HepG2 (cell line): Measurements from ENCODE around the gene NUFIP1. TPM values are rescaled to one million over a fixed set of nuclear protein-coding genes. Genes with fewer than 3 reads are reported as not detected.

Experiments
- ATAC-seq: fragments of 200-7000 bp; cut with Tn5 transposase; 3 replicates; pipeline ENCODE4 v1.9.1; 2020; ENCODE audit warnings: mild to moderate bottlenecking, moderate library complexity
- BruUV-seq: library from RNA; stranded (reverse); fragments of 400-500 nt; replicated peaks from 2 replicates; lab custom pipeline; 2021; lab: Mats Ljungman, UMichigan
- CTCF ChIA-PET: fragments of 300-600 bp; formaldehyde crosslinking; extraction: SDS; loops from one replicate; lab custom pipeline; 2021; ENCODE audit warnings: low total read pairs, inconsistent platforms, low intra/inter-chr PET ratio; lab: Yijun Ruan, JAX
- POLR2A ChIA-PET: fragments of 350-600 bp; sonication (Branson Sonifier 250); formaldehyde crosslinking; loops from one replicate; lab custom pipeline; 2020; ENCODE audit warnings: antibody characterized with exemption, inconsistent platforms; lab: Yijun Ruan, JAX
- DNase-seq: peaks from one replicate; pipeline ENCODE4 v3.0.0-alpha.2; 2015; ENCODE audit warnings: low spot score
- FAIRE-seq: peaks from 3 replicates; lab custom pipeline; 2011; peaks lifted over from hg19 to GRCh38; lab: Jason Lieb, UNC
- H2AFZ ChIP-seq: one replicate; pipeline ENCODE4 v1.6.1; 2011; ENCODE audit warnings: low read length, inconsistent platforms
- H3K27ac ChIP-seq: fragments of 300-600 bp; 3 replicates; pipeline ENCODE4 v1.8.0; 2011; ENCODE audit warnings: mixed run types, mild to moderate bottlenecking, mixed read lengths, low read length, inconsistent platforms; ENCODE audit not compliant: insufficient read depth; ENCODE audit errors: extremely low read length
- H3K27me3 ChIP-seq, 2 experiments: fragments of 200-600 bp in 1 of 2; 2 replicates in 1 of 2; 3 replicates in 1 of 2; pipeline versions ENCODE4 v1.6.0 to v1.8.0; 2011; ENCODE audit warnings: low read length in 2 of 2, mild to moderate bottlenecking in 2 of 2, moderate library complexity in 2 of 2, inconsistent platforms in 1 of 2; ENCODE audit not compliant: insufficient read depth in 2 of 2, control insufficient read depth in 1 of 2
- H3K36me3 ChIP-seq, 2 experiments: fragments of 200-600 bp in 1 of 2; replicated peaks in 1 of 2; 2 replicates in 1 of 2; 3 replicates in 1 of 2; pipeline versions ENCODE4 v1.5.1 to v1.8.0; 2011; ENCODE audit warnings: low read length in 2 of 2, inconsistent platforms in 1 of 2; ENCODE audit not compliant: insufficient read depth in 2 of 2, control insufficient read depth in 1 of 2
- H3K4me1 ChIP-seq: 2 replicates; pipeline ENCODE4 v1.5.1; 2012; ENCODE audit warnings: low read length, inconsistent platforms; ENCODE audit not compliant: insufficient read depth
- H3K4me2 ChIP-seq: 2 replicates; pipeline ENCODE4 v1.6.0; 2011; ENCODE audit warnings: low read depth, low read length, inconsistent platforms
- H3K4me3 ChIP-seq, 3 experiments: fragments of 200-600 bp in 1 of 3; sonication (generic), shearing (Covaris generic) in 1 of 3; replicated peaks in 1 of 3; 2 replicates each; pipeline ENCODE4 v1.5.1; 2011 to 2016; ENCODE audit warnings: low read length in 3 of 3, inconsistent platforms in 2 of 3, low read depth in 2 of 3, mild to moderate bottlenecking in 2 of 3, control low read depth in 1 of 3, mixed read lengths in 1 of 3; ENCODE audit not compliant: insufficient read depth in 1 of 3
- H3K79me2 ChIP-seq: one replicate; pipeline ENCODE4 v1.6.1; 2011; ENCODE audit warnings: low read length, inconsistent platforms; ENCODE audit not compliant: insufficient read depth
- H3K9ac ChIP-seq: 2 replicates; pipeline ENCODE4 v1.6.0; 2011; ENCODE audit warnings: mild to moderate bottlenecking, low read depth, low read length, inconsistent platforms; ENCODE audit not compliant: insufficient read depth
- H3K9me3 ChIP-seq: 2 replicates; pipeline ENCODE4 v1.5.1; 2012; ENCODE audit warnings: mild to moderate bottlenecking, low read length
- H4K20me1 ChIP-seq: 2 replicates; pipeline ENCODE4 v1.6.0; 2011; ENCODE audit warnings: inconsistent platforms, mild to moderate bottlenecking, low read length, moderate library complexity; ENCODE audit not compliant: insufficient read depth
- ADNP ChIP-seq: sonication (generic); formaldehyde crosslinking; IDR thresholded peaks from 2 replicates; pipeline ENCODE4 v1.4.0; 2020; ENCODE audit warnings: missing genetic modification reagents
- ATF7-NPFF ChIP-seq: sonication (generic); formaldehyde crosslinking; IDR thresholded peaks from 2 replicates; pipeline ENCODE4 v1.8.1; 2023; ENCODE audit warnings: mild to moderate bottlenecking, low read depth, missing genetic modification reagents, moderate library complexity
- DNMT1 ChIP-seq: sonication (generic); formaldehyde crosslinking; IDR thresholded peaks from 2 replicates; pipeline ENCODE4 v1.5.1; 2020; ENCODE audit warnings: mild to moderate bottlenecking, missing genetic modification reagents
- GABPB1 ChIP-seq: IDR thresholded peaks from 2 replicates; pipeline ENCODE4 v1.6.1; 2016; ENCODE audit warnings: mild to moderate bottlenecking, missing genetic modification reagents, moderate library complexity, missing compliant biosample characterization
- MEIS2 ChIP-seq: sonication (generic); formaldehyde crosslinking; IDR thresholded peaks from 2 replicates; pipeline ENCODE4 v1.9.0; 2021; ENCODE audit warnings: mild to moderate bottlenecking, missing genetic modification reagents
- MTA1 ChIP-seq: sonication (generic); formaldehyde crosslinking; IDR thresholded peaks from 2 replicates; pipeline ENCODE4 v1.4.0; 2020; ENCODE audit warnings: missing genetic modification reagents, mild to moderate bottlenecking, borderline replicate concordance
- SNAI1 ChIP-seq: sonication (generic); formaldehyde crosslinking; IDR thresholded peaks from 2 replicates; pipeline ENCODE4 v1.5.0; 2020; ENCODE audit warnings: mild to moderate bottlenecking, missing genetic modification reagents, borderline replicate concordance
- SSRP1 ChIP-seq: IDR thresholded peaks from 2 replicates; pipeline ENCODE4 v1.6.1; 2016; ENCODE audit warnings: control low read depth
- TOPORS ChIP-seq: sonication (generic); formaldehyde crosslinking; IDR thresholded peaks from 2 replicates; pipeline ENCODE4 v1.8.0; 2023; ENCODE audit warnings: mild to moderate bottlenecking, missing genetic modification reagents
- YY1 ChIP-seq: IDR thresholded peaks from 2 replicates; pipeline ENCODE4 v1.6.1; 2011; ENCODE audit warnings: low read length, low read depth, moderate library complexity, mild to moderate bottlenecking; ENCODE audit not compliant: insufficient read depth, insufficient replicate concordance
- ZBTB2 ChIP-seq: sonication (generic); formaldehyde crosslinking; IDR thresholded peaks from 2 replicates; pipeline ENCODE4 v1.8.0; 2022; ENCODE audit warnings: low read depth, missing genetic modification reagents
- ZNF263 ChIP-seq: sonication (generic); formaldehyde crosslinking; IDR thresholded peaks from 2 replicates; pipeline ENCODE4 v1.4.0; 2020; ENCODE audit warnings: missing genetic modification reagents
- ZNF335 ChIP-seq: sonication (generic); formaldehyde crosslinking; IDR thresholded peaks from 2 replicates; pipeline ENCODE4 v1.4.0; 2020; ENCODE audit warnings: missing genetic modification reagents
- ZNF746 ChIP-seq: sonication (generic); formaldehyde crosslinking; IDR thresholded peaks from 2 replicates; pipeline ENCODE4 v1.8.0; 2022; ENCODE audit warnings: mild to moderate bottlenecking, missing genetic modification reagents
- ZSCAN22 ChIP-seq: sonication (generic); formaldehyde crosslinking; IDR thresholded peaks from 2 replicates; pipeline ENCODE4 v1.4.0; 2020; ENCODE audit warnings: mild to moderate bottlenecking, missing genetic modification reagents
- WGBS: methylation state at CpG from one replicate; pipeline ENCODE4 v1.1.6; 2017; ENCODE audit warnings: low lambda C conversion rate; 5-methylcytosine and 5-hydroxymethylcytosine counted together
- in situ Hi-C: cut with HindIII; loops from 2 replicates; pipeline ENCODE4 v1.10.0; 2017; ENCODE audit warnings: low pct_unique_long_range_greater_than_20kb; ENCODE audit not compliant: extremely low pct_ligation_motif_present
- intact Hi-C: fragments of 100-400 bp; cut with micrococcal nuclease; formaldehyde crosslinking; loops from one replicate; pipeline ENCODE4 v1.10.0; 2022; ENCODE audit not compliant: unreplicated experiment
- polyA plus RNA-seq, 8 experiments: library from polyadenylated mRNA; depleted of rRNA in 3 of 8; stranded (reverse) in 7 of 8; unstranded in 1 of 8; fragments of >200 nt; fragmentation: Illumina TruSeq in 4 of 8; extraction: Trizol in 4 of 8; gene quantifications; 2 replicates each; pipeline versions ENCODE4 v1.2.1 to v1.2.3, GENCODE V29; 2011 to 2016; ENCODE audit warnings: low read depth in 4 of 8, missing spikeins in 1 of 8, mixed read lengths in 1 of 8; ENCODE audit not compliant: insufficient read depth in 1 of 8
- total RNA-seq, 5 experiments: library from RNA; depleted of rRNA; stranded (reverse); fragments of >200 nt; fragmentation: Illumina TruSeq; extraction: Trizol; gene quantifications; 2 replicates each; pipeline ENCODE4 v1.2.3, GENCODE V29; 2016; ENCODE audit warnings: low read depth in 1 of 5

NUFIP1 gene
- total and polyA plus RNA-seq, 2 of the 13 experiments (the other 11 are each of a cell fraction or from before 2014, with no cell fraction given), result 1.9 to 10.3 TPM

- DNase-seq (no peak), ATAC-seq (no peak), FAIRE-seq (no peak)
- Histone ChIP-seq H3K27ac (no peak overlapping the region), H3K4me2 (no peak overlapping the region), H3K4me3 (no peak overlapping the region), H3K9me3 (no peaks in the 10 kb centered on the region), H4K20me1 (no peaks in the 10 kb centered on the region), H3K36me3 (no peaks in the 10 kb centered on the region), H2AFZ (no peak overlapping the region), H3K79me2 (no peaks in the 10 kb centered on the region), H3K4me1 (peaks cover 32% of the 10 kb centered on the region), H3K27me3 (no peaks in the 10 kb centered on the region), H3K9ac (no peak overlapping the region)
- no TSS peak for BruUV-seq
- WGBS, result 31% methylated on average over 6 of the region's 6 CpGs
- intact Hi-C loops (no loop called here), in situ Hi-C loops (no loop called here)
- TF ChIP-seq MTA1 (CRISPR knock-in tag) (no peak), YY1 (no peak), TOPORS (no peak)
- POLR2A ChIA-PET, result no interaction called here
- CTCF ChIA-PET, result no interaction called here
Measured at GRCh38 chr13:44895264-44895952, 93.9 kb downstream of the NUFIP1 start.

- Histone ChIP-seq H3K4me3 (peak overlapping the region; percentile 14 to 60 (median 36)), H3K4me2 (peak overlapping the region; percentile 85), H2AFZ (peak overlapping the region; percentile 92), H3K9me3 (no peaks in the 10 kb centered on the region), H3K4me1 (peaks cover 32% of the 10 kb centered on the region), H3K27ac (no peak overlapping the region), H3K27me3 (no peaks in the 10 kb centered on the region), H3K9ac (peak overlapping the region; percentile 53; the same call in 1 of the 2 replicates), H3K79me2 (no peaks in the 10 kb centered on the region), H4K20me1 (no peaks in the 10 kb centered on the region), H3K36me3 (no peaks in the 10 kb centered on the region)
- ChIA-PET CTCF (no interaction called here), POLR2A (no interaction called here)
- no TSS peak for BruUV-seq
- no peak for DNase-seq
- ATAC-seq, result peak; percentile 91
- in situ Hi-C loops, result no loop called here
- no peak for FAIRE-seq
- intact Hi-C loops, result no loop called here
- 5% methylated on average over 8 of the region's 13 CpGs for WGBS
- TF ChIP-seq SNAI1 (CRISPR knock-in tag) (no peak), ZNF335 (CRISPR knock-in tag) (no peak), GABPB1 (CRISPR knock-in tag) (no peak), ATF7-NPFF (CRISPR knock-in tag) (no peak), ADNP (no peak), ZNF746 (CRISPR knock-in tag) (no peak), SSRP1 (CRISPR knock-in tag) (no peak), MEIS2 (CRISPR knock-in tag) (no peak), DNMT1 (CRISPR knock-in tag) (no peak), ZNF263 (0 out of 2 replicates have a peak, but pooled peaks have one; percentile 14), ZSCAN22 (CRISPR knock-in tag) (no peak), ZBTB2 (CRISPR knock-in tag) (no peak)
Measured at GRCh38 chr13:44894001-44894770, 95.1 kb downstream of the NUFIP1 start.
